Progenitor cell of endocrine pancreas (in vitro differentiated cells): ENCODE measurements around the gene BRCA1. TPM values are rescaled to one million over a fixed set of nuclear protein-coding genes. Genes with fewer than 3 reads are reported as not detected.

Experiments used
- DNase-seq: peaks from one replicate; pipeline ENCODE4 v3.0.0; 2021; ENCODE audit warnings: low spot score; ENCODE audit not compliant: unreplicated experiment
- H3K27ac Mint-ChIP-seq: 2 replicates; pipeline ENCODE4 v1.8.0; 2021; ENCODE audit warnings: mild to moderate bottlenecking, moderate library complexity, mixed read lengths
- H3K27me3 Mint-ChIP-seq: 2 replicates; pipeline ENCODE4 v1.8.0; 2021; ENCODE audit warnings: mixed read lengths
- H3K36me3 Mint-ChIP-seq: 2 replicates; pipeline ENCODE4 v1.8.0; 2022; ENCODE audit warnings: mixed read lengths; ENCODE audit not compliant: insufficient read depth
- H3K4me1 Mint-ChIP-seq: 2 replicates; pipeline ENCODE4 v1.8.0; 2021; ENCODE audit warnings: low read depth, mixed read lengths
- H3K4me3 Mint-ChIP-seq: 2 replicates; pipeline ENCODE4 v1.8.0; 2021; ENCODE audit warnings: low read depth, mild to moderate bottlenecking, moderate library complexity, mixed read lengths
- H3K9me3 Mint-ChIP-seq: 2 replicates; pipeline ENCODE4 v1.8.0; 2021; ENCODE audit warnings: low read depth, mixed read lengths
- long read RNA-seq: library from polyadenylated mRNA; unstranded; transcript quantifications from one replicate; pipeline ENCODE4 v2.0.0, GENCODE V29; 2020
- total RNA-seq: library from RNA; stranded (reverse); gene quantifications from 2 replicates; pipeline ENCODE4 v1.2.1, GENCODE V29; 2021
- TF ChIP-seq, protein P1 (sequence below): fragments of 200-600 bp; sonication (generic); IDR thresholded peaks from one replicate; pipeline ENCODE4 v1.5.0; 2021; ENCODE audit warnings: antibody characterized with exemption, mild to moderate bottlenecking; ENCODE audit not compliant: unreplicated experiment

The BRCA1 gene
- 27.7 and 34.2 TPM in 2 replicates for total RNA-seq
- long read RNA-seq, full-length matches to known transcripts: 46 of 96 reads
- long read RNA-seq, partial matches to known transcripts: 20 of 96 reads
- long read RNA-seq, other reads (novel, unspliced or antisense): 30 of 96 reads

DNA sequence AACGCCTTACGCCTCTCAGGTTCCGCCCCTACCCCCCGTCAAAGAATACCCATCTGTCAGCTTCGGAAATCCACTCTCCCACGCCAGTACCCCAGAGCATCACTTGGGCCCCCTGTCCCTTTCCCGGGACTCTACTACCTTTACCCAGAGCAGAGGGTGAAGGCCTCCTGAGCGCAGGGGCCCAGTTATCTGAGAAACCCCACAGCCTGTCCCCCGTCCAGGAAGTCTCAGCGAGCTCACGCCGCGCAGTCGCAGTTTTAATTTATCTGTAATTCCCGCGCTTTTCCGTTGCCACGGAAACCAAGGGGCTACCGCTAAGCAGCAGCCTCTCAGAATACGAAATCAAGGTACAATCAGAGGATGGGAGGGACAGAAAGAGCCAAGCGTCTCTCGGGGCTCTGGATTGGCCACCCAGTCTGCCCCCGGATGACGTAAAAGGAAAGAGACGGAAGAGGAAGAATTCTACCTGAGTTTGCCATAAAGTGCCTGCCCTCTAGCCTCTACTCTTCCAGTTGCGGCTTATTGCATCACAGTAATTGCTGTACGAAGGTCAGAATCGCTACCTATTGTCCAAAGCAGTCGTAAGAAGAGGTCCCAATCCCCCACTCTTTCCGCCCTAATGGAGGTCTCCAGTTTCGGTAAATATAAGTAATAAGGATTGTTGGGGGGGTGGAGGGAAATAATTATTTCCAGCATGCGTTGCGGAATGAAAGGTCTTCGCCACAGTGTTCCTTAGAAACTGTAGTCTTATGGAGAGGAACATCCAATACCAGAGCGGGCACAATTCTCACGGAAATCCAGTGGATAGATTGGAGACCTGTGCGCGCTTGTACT, at the start of gene BRCA1:
BRCA1 (minus strand) TSS at position 232 of the 834 bp plus-strand sequence. CDS start 1,268 bp downstream, outside the sequence.
- Mint-ChIP-seq H3K27ac (peak within 1 kb of the TSS; percentile 97), H3K36me3 (peaks cover 6% of the 10 kb centered on the region), H3K4me1 (peaks cover 18% of the 10 kb centered on the region), H3K27me3 (no peaks in the 10 kb centered on the region), H3K4me3 (peak within 1 kb of the TSS; percentile 94), H3K9me3 (no peaks in the 10 kb centered on the region)
- TF ChIP-seq, protein P1, sequence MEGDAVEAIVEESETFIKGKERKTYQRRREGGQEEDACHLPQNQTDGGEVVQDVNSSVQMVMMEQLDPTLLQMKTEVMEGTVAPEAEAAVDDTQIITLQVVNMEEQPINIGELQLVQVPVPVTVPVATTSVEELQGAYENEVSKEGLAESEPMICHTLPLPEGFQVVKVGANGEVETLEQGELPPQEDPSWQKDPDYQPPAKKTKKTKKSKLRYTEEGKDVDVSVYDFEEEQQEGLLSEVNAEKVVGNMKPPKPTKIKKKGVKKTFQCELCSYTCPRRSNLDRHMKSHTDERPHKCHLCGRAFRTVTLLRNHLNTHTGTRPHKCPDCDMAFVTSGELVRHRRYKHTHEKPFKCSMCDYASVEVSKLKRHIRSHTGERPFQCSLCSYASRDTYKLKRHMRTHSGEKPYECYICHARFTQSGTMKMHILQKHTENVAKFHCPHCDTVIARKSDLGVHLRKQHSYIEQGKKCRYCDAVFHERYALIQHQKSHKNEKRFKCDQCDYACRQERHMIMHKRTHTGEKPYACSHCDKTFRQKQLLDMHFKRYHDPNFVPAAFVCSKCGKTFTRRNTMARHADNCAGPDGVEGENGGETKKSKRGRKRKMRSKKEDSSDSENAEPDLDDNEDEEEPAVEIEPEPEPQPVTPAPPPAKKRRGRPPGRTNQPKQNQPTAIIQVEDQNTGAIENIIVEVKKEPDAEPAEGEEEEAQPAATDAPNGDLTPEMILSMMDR: no peak
- peak; percentile 86 for DNase-seq

DNA sequence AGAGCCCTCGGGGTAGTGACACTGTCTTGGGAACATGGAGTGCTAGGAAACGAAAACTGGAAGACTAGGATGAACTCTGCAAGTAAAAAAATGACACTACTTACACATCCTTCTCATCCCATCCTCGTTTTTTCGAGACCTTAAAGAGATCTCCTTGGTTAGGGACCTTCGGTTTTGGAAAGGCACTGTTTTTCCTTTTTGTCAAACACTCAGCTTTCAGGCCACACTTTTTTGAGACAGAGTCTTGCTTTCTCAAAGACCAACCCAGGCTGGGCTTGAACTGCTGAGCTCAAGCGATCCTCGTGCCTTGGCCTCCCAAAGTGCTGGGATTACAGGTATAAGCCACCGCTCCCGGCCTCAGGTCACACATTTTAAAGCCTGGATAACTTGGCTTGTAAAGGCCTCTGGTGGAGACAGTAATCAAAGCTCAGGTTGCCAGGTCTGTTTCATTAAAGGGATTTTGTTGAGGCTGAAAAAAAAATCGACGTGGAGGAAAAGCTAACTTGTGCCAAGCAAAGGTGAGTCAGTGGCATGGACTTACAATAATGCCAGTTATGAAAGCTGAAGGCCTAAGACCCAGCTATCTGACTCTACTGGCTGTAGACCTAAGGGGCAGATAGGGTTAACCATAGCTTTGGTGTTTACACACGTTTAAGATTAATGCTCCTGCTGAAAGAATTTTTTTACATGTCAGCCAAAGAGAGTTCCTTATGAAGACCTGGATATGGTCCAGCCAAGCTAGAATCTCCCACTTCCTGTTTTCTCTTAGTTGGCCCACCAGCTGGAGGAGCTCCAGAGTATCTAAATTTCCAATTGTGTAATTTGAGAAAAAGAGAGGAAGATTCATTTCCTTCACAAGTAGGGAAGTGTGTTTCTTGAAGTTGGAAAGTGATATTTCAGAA, 46.7 kb upstream of the BRCA1 start:
- H3K36me3 Mint-ChIP-seq: peaks cover 9% of the 10 kb centered on the region
- no peak overlapping the region for H3K27ac Mint-ChIP-seq
- H3K27me3 Mint-ChIP-seq: no peaks in the 10 kb centered on the region
- TF ChIP-seq, protein P1: peak; percentile 25
- no peak overlapping the region for H3K4me3 Mint-ChIP-seq
- no peaks in the 10 kb centered on the region for H3K9me3 Mint-ChIP-seq
- peaks cover 33% of the 10 kb centered on the region for H3K4me1 Mint-ChIP-seq
- no peak for DNase-seq

DNA sequence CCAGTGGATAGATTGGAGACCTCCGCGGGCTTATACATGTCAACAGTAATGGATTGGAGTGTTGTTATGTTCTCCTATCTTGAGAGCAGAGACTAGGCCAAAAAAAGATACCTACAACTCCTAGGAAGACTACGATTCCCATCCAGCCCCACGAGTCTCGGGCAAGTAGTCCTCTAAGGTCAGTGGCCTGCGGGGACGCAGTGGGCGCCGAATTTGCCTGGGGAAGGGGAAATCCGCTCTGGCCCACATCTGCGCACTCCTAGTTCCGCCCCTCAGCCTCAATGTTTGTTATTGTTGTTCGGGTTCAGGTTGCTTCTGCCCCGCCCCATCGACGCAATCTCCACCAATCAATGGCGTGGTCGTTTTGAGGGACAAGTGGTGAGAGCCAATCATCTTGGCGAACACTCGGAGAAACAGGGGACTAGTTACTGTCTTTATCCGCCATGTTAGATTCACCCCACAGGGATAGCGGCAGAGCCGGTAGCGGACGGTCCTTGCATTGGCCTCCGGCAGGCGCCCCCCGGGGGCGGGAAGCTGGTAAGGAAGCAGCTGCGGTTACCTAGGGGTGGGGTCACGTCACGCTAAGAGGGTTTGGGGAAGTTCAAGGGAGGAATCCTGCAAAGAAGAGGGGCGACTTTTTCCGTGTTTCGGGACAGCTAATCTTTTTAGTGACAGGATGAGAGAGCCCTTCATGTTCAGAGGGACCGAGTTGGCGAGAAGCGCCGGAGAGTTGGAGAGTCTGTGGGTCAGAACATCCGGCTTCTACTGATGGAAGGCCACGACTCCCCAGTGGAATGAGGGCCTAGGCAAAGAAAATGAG, 45.8 kb upstream of the BRCA1 start, which contains the start of gene NBR1:
NBR1 (plus strand) TSS at position 449 of the 820 bp plus-strand sequence. CDS start 4,586 bp downstream, outside the sequence.
- Mint-ChIP-seq H3K27me3 (no peaks in the 10 kb centered on the region), H3K36me3 (peaks cover 14% of the 10 kb centered on the region), H3K4me1 (peaks cover 27% of the 10 kb centered on the region), H3K4me3 (no peak within 1 kb of the TSS), H3K27ac (no peak within 1 kb of the TSS), H3K9me3 (peaks cover 3% of the 10 kb centered on the region)
- TF ChIP-seq, protein P1: peak; percentile 46
- DNase-seq: peak; percentile 90

DNA sequence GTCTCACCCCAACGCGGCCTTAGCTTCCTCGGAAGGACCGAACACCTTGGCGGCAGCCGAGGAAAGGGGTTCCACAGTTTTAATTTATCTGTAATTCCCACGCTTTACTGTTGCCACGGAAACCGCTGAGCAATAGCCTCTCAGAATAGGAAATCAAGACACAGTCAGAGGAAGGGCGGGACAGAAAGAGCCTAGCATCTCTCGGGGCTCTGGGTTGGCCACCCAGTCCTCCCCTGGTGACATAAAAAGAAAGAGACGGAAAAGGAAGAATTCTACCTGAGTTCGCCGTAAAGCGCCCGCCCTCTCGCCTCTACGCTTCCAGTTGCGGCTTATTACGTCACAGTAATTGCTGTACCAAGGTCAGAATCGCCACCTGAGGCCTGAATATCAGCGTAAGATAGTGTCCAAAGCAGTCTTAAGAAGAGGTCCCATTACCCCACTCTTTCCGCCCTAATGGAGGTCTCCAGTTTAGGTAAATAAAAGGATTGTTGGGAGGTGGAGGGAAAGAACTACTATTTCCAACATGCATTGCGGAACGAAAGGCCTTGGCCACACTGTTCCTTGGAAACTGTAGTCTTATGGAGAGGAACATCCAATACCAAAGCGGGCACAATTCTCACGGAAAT, 45.1 kb upstream of the BRCA1 start:
- no peaks in the 10 kb centered on the region for H3K27me3 Mint-ChIP-seq
- peaks cover 3% of the 10 kb centered on the region for H3K9me3 Mint-ChIP-seq
- TF ChIP-seq, protein P1: no peak
- peaks cover 11% of the 10 kb centered on the region for H3K36me3 Mint-ChIP-seq
- peaks cover 21% of the 10 kb centered on the region for H3K4me1 Mint-ChIP-seq
- H3K27ac Mint-ChIP-seq: no peak overlapping the region
- peak; percentile 67 for DNase-seq
- no peak overlapping the region for H3K4me3 Mint-ChIP-seq
